Activated CD4-positive, alpha-beta T cell treated with anti-CD3 and anti-CD28 coated beads, Interleukin-2, amount 10 ng/mL, durations not matched to agents 7 days and 5 days (primary cell): ENCODE data around the gene DUSP2. TPM values are rescaled to one million over a fixed set of nuclear protein-coding genes. Genes with fewer than 3 reads are reported as not detected.

Experiments
- CTCF ChIA-PET: fragments of 350-600 bp; sonication (Branson Sonifier 250); formaldehyde crosslinking; loops from one replicate; lab custom pipeline; 2021; ENCODE audit warnings: antibody characterized with exemption; lab: Charles Lee
- POLR2A ChIA-PET: fragments of 350-600 bp; sonication (Branson Sonifier 250); formaldehyde crosslinking; loops from one replicate; lab custom pipeline; 2021; ENCODE audit warnings: antibody characterized with exemption; lab: Charles Lee
- DNase-seq: peaks from one replicate; pipeline ENCODE4 v3.0.0-alpha.2; 2020
- H3K27ac Mint-ChIP-seq: one replicate; pipeline ENCODE4 v1.8.0; 2021; ENCODE audit warnings: mild to moderate bottlenecking, moderate library complexity, mixed read lengths
- H3K27me3 Mint-ChIP-seq: one replicate; pipeline ENCODE4 v1.8.0; 2021; ENCODE audit warnings: mixed read lengths
- H3K36me3 Mint-ChIP-seq: one replicate; pipeline ENCODE4 v1.8.0; 2021; ENCODE audit warnings: low read depth, mixed read lengths
- H3K4me1 Mint-ChIP-seq: one replicate; pipeline ENCODE4 v1.8.0; 2021; ENCODE audit warnings: mixed read lengths
- H3K4me3 Mint-ChIP-seq: one replicate; pipeline ENCODE4 v1.8.0; 2021; ENCODE audit warnings: mild to moderate bottlenecking, moderate library complexity, mixed read lengths
- H3K9me3 Mint-ChIP-seq: one replicate; pipeline ENCODE4 v1.8.0; 2021; ENCODE audit warnings: mixed read lengths
- total RNA-seq, 2 experiments: library from RNA; stranded (reverse); gene quantifications; one replicate each; pipeline ENCODE4 v1.2.3, GENCODE V29; 2021

DUSP2 gene
- total RNA-seq, 2 experiments from 2014 or later: 11.9 to 14.2 TPM

GRCh38 chr2:96135621-96136020, 9.6 kb downstream of the DUSP2 start:
- Mint-ChIP-seq H3K4me1 (peaks cover 15% of the 10 kb centered on the region), H3K27ac (no peak overlapping the region), H3K9me3 (no peaks in the 10 kb centered on the region), H3K27me3 (no peaks in the 10 kb centered on the region), H3K4me3 (no peak overlapping the region), H3K36me3 (no peaks in the 10 kb centered on the region)
- no peak for DNase-seq
- CTCF ChIA-PET: interaction anchor here (1.0 to 15.6 kb wide), 3 partner anchors 12 to 40 kb away, joined by 3 to 239 read pairs (median 25); no protein-coding TSS in a partner anchor
- POLR2A ChIA-PET: no interaction called here

GRCh38 chr2:96135171-96135570, 10.1 kb downstream of the DUSP2 start:
- Mint-ChIP-seq H3K36me3 (no peaks in the 10 kb centered on the region), H3K9me3 (no peaks in the 10 kb centered on the region), H3K4me1 (peaks cover 19% of the 10 kb centered on the region), H3K27me3 (no peaks in the 10 kb centered on the region), H3K27ac (no peak overlapping the region), H3K4me3 (no peak overlapping the region)
- ChIA-PET CTCF (interaction anchor here (1.0 to 15.6 kb wide), 2 partner anchors 18 to 41 kb away, joined by 3 to 239 read pairs; no protein-coding TSS in a partner anchor), POLR2A (no interaction called here)
- DNase-seq: no peak

GRCh38 chr2:96134421-96134820, 10.8 kb downstream of the DUSP2 start:
- POLR2A ChIA-PET: no interaction called here
- peaks cover 20% of the 10 kb centered on the region for H3K4me1 Mint-ChIP-seq
- no peak for DNase-seq
- no peaks in the 10 kb centered on the region for H3K9me3 Mint-ChIP-seq
- no peaks in the 10 kb centered on the region for H3K36me3 Mint-ChIP-seq
- CTCF ChIA-PET: interaction anchor here (1.0 to 15.6 kb wide), 4 partner anchors 8 to 41 kb away, joined by 3 to 239 read pairs (median 10); no protein-coding TSS in a partner anchor
- no peak overlapping the region for H3K4me3 Mint-ChIP-seq
- no peak overlapping the region for H3K27ac Mint-ChIP-seq
- H3K27me3 Mint-ChIP-seq: no peaks in the 10 kb centered on the region

- H3K4me1 Mint-ChIP-seq: peaks cover 21% of the 10 kb centered on the region
- DNase-seq: no peak
- no peak overlapping the region for H3K4me3 Mint-ChIP-seq
- peak overlapping the region; percentile 47 for H3K27ac Mint-ChIP-seq
- POLR2A ChIA-PET: no interaction called here
- H3K27me3 Mint-ChIP-seq: no peaks in the 10 kb centered on the region
- no peaks in the 10 kb centered on the region for H3K9me3 Mint-ChIP-seq
- H3K36me3 Mint-ChIP-seq: no peaks in the 10 kb centered on the region
- CTCF ChIA-PET: interaction anchor here (1.5 to 2.8 kb wide), 3 partner anchors 11 to 43 kb away, joined by 6 to 14 read pairs (median 7); no protein-coding TSS in a partner anchor
These were observed 13.2 kb downstream of the DUSP2 start for GRCh38 chr2:96131813-96132745.

GRCh38 chr2:96131152-96131812, 14.0 kb downstream of the DUSP2 start:
- no peak overlapping the region for H3K4me3 Mint-ChIP-seq
- H3K27ac Mint-ChIP-seq: peak overlapping the region; percentile 47
- peaks cover 21% of the 10 kb centered on the region for H3K4me1 Mint-ChIP-seq
- H3K27me3 Mint-ChIP-seq: no peaks in the 10 kb centered on the region
- no peaks in the 10 kb centered on the region for H3K9me3 Mint-ChIP-seq
- DNase-seq: no peak
- ChIA-PET CTCF (interaction anchor here (1.4 to 1.6 kb wide), 2 partner anchors 14 to 43 kb away, joined by 6 to 9 read pairs; partner anchors contain the start of gene ADRA2B), POLR2A (no interaction called here)
- H3K36me3 Mint-ChIP-seq: no peaks in the 10 kb centered on the region

- H3K27ac Mint-ChIP-seq: peak overlapping the region; percentile 38
These were observed 14.8 kb downstream of the DUSP2 start for GRCh38 chr2:96130483-96130882.

GRCh38 chr2:96129528-96130120, 15.6 kb downstream of the DUSP2 start:
- H3K27me3 Mint-ChIP-seq: no peaks in the 10 kb centered on the region
- ChIA-PET POLR2A (no interaction called here), CTCF (interaction anchor here (1.1 to 1.4 kb wide), 2 partner anchors 13 to 107 kb away, joined by 3 to 6 read pairs; partner anchors contain the start of gene ADRA2B)
- no peaks in the 10 kb centered on the region for H3K36me3 Mint-ChIP-seq
- no peak for DNase-seq
- no peak overlapping the region for H3K4me3 Mint-ChIP-seq
- no peaks in the 10 kb centered on the region for H3K9me3 Mint-ChIP-seq
- no peak overlapping the region for H3K27ac Mint-ChIP-seq
- peaks cover 21% of the 10 kb centered on the region for H3K4me1 Mint-ChIP-seq

More at GRCh38 chr2:96130483-96130882, 14.8 kb downstream of the DUSP2 start:
- ChIA-PET CTCF (interaction anchor here (1.1 to 1.6 kb wide), 3 partner anchors 14 to 108 kb away, joined by 3 to 9 read pairs (median 6); partner anchors contain the start of gene ADRA2B), POLR2A (no interaction called here)
- Mint-ChIP-seq H3K27me3 (no peaks in the 10 kb centered on the region), H3K4me3 (no peak overlapping the region), H3K9me3 (no peaks in the 10 kb centered on the region), H3K4me1 (peaks cover 21% of the 10 kb centered on the region), H3K36me3 (no peaks in the 10 kb centered on the region)
- DNase-seq: no peak

GRCh38 chr2:96128456-96128855, 16.8 kb downstream of the DUSP2 start:
- Mint-ChIP-seq H3K36me3 (no peaks in the 10 kb centered on the region), H3K4me1 (peaks cover 21% of the 10 kb centered on the region), H3K27me3 (no peaks in the 10 kb centered on the region), H3K4me3 (no peak overlapping the region), H3K9me3 (no peaks in the 10 kb centered on the region), H3K27ac (no peak overlapping the region)
- CTCF ChIA-PET: interaction anchor here (1.2 kb wide), 1 partner anchor 46 kb away, joined by 3 read pairs; no protein-coding TSS in a partner anchor
- DNase-seq: no peak
- POLR2A ChIA-PET: no interaction called here

- no peak for DNase-seq
- peaks cover 3% of the 10 kb centered on the region for H3K4me1 Mint-ChIP-seq
- no peak overlapping the region for H3K27ac Mint-ChIP-seq
- no peaks in the 10 kb centered on the region for H3K36me3 Mint-ChIP-seq
- no peak overlapping the region for H3K4me3 Mint-ChIP-seq
- no peaks in the 10 kb centered on the region for H3K9me3 Mint-ChIP-seq
- CTCF ChIA-PET: no interaction called here
- peaks cover 23% of the 10 kb centered on the region for H3K27me3 Mint-ChIP-seq
- POLR2A ChIA-PET: no interaction called here
These were observed 20.6 kb downstream of the DUSP2 start for GRCh38 chr2:96124406-96125265.

- no peak for DNase-seq
- CTCF ChIA-PET: interaction anchor here (0.7 to 1.0 kb wide), 2 partner anchors 23 to 66 kb away, joined by 3 read pairs; no protein-coding TSS in a partner anchor
- Mint-ChIP-seq H3K27me3 (peaks cover 28% of the 10 kb centered on the region), H3K4me1 (peaks cover 3% of the 10 kb centered on the region), H3K9me3 (no peaks in the 10 kb centered on the region), H3K36me3 (no peaks in the 10 kb centered on the region), H3K4me3 (no peak overlapping the region), H3K27ac (no peak overlapping the region)
- POLR2A ChIA-PET: no interaction called here
These were observed 21.3 kb downstream of the DUSP2 start for GRCh38 chr2:96123936-96124335.

GRCh38 chr2:96123290-96123689, 21.9 kb downstream of the DUSP2 start:
- H3K4me3 Mint-ChIP-seq: no peak overlapping the region
- DNase-seq: no peak
- POLR2A ChIA-PET: no interaction called here
- H3K27ac Mint-ChIP-seq: no peak overlapping the region
- CTCF ChIA-PET: interaction anchor here (0.7 to 1.4 kb wide), 4 partner anchors 16 to 67 kb away, joined by 3 to 7 read pairs (median 3); partner anchors contain the start of gene ASTL
- no peaks in the 10 kb centered on the region for H3K36me3 Mint-ChIP-seq
- no peaks in the 10 kb centered on the region for H3K9me3 Mint-ChIP-seq
- peaks cover 31% of the 10 kb centered on the region for H3K27me3 Mint-ChIP-seq
- H3K4me1 Mint-ChIP-seq: peaks cover 2% of the 10 kb centered on the region
